GM10266 (cell line): ENCODE measurements around the gene AMACR.

Source experiments
- DNase-seq: peaks from one replicate; pipeline ENCODE4 v3.0.0; 2012; ENCODE audit errors: extremely low spot score
- CTCF ChIP-seq: IDR thresholded peaks from 2 replicates; pipeline ENCODE4 v1.5.1; 2012; ENCODE audit warnings: mild to moderate bottlenecking, low read depth; ENCODE audit not compliant: control insufficient read depth, insufficient read depth; ENCODE audit errors: missing control alignments

The AMACR gene

GRCh38 chr5:33984178-33984577 is 23.7 kb downstream of the AMACR start:
- DNase-seq, result no peak
- no peak for TF ChIP-seq CTCF

GRCh38 chr5:33981408-33982162 is 26.3 kb downstream of the AMACR start:
- no peak for DNase-seq
- no peak for TF ChIP-seq CTCF

- no peak for DNase-seq
- no peak for TF ChIP-seq CTCF
These were observed 27.8 kb downstream of the AMACR start for GRCh38 chr5:33980030-33980429.

- TF ChIP-seq CTCF, result no peak
- DNase-seq, result no peak
These were observed 29.5 kb downstream of the AMACR start for GRCh38 chr5:33978306-33978705.

- no peak for DNase-seq
These were observed 31.5 kb downstream of the AMACR start for GRCh38 chr5:33976307-33976706.

GRCh38 chr5:33975852-33976251 is 32.0 kb downstream of the AMACR start:
- no peak for DNase-seq
- no peak for TF ChIP-seq CTCF

More at GRCh38 chr5:33976307-33976706, 31.5 kb downstream of the AMACR start:
- TF ChIP-seq CTCF, result no peak

- DNase-seq, result peak; percentile 37
- TF ChIP-seq CTCF, result no peak
These were observed 34.6 kb downstream of the AMACR start for GRCh38 chr5:33973271-33973670.
